Neutrophil (primary cell): Measurements from ENCODE around the gene STPG4.
"Not testable (repeated sequence)": the region's sequence is repeated elsewhere in the genome, so short reads cannot be mapped to it uniquely, and the experiment has no call there.

Experiments
- H3K27ac ChIP-seq: fragments of 200-600 bp; sonication (generic); 2 replicates; pipeline ENCODE4 v1.5.1; 2016; ENCODE audit warnings: mild to moderate bottlenecking, moderate library complexity
- H3K27me3 ChIP-seq: fragments of 200-600 bp; sonication (generic); 2 replicates; pipeline ENCODE4 v1.6.0; 2016; ENCODE audit warnings: mild to moderate bottlenecking
- H3K36me3 ChIP-seq: fragments of 200-600 bp; sonication (generic); 2 replicates; pipeline ENCODE4 v1.5.1; 2017
- H3K4me1 ChIP-seq, 2 experiments: fragments of 200-600 bp in 1 of 2; sonication (generic) in 1 of 2; 1 replicate in 1 of 2; 2 replicates in 1 of 2; pipeline versions ENCODE4 v1.5.1 to v1.6.1; 2013 to 2016; ENCODE audit warnings: low read depth in 1 of 2, low read length in 1 of 2, mild to moderate bottlenecking in 1 of 2, moderate library complexity in 1 of 2; ENCODE audit not compliant: control insufficient read depth in 1 of 2, insufficient read depth in 1 of 2
- H3K4me3 ChIP-seq, 2 experiments: fragments of 200-600 bp in 1 of 2; sonication (generic) in 1 of 2; 1 replicate in 1 of 2; 2 replicates in 1 of 2; pipeline ENCODE4 v1.5.1; 2013 to 2016; ENCODE audit warnings: low read depth in 1 of 2, low read length in 1 of 2, mild to moderate bottlenecking in 1 of 2, moderate library complexity in 1 of 2
- H3K9me3 ChIP-seq: fragments of 200-600 bp; sonication (generic); 2 replicates; pipeline ENCODE4 v1.5.1; 2016
- TF ChIP-seq, protein P1 (sequence below): fragments of 200-600 bp; sonication (generic); IDR thresholded peaks from 2 replicates; pipeline ENCODE4 v1.5.1; 2016; ENCODE audit warnings: antibody characterized with exemption

Gene STPG4

DNA sequence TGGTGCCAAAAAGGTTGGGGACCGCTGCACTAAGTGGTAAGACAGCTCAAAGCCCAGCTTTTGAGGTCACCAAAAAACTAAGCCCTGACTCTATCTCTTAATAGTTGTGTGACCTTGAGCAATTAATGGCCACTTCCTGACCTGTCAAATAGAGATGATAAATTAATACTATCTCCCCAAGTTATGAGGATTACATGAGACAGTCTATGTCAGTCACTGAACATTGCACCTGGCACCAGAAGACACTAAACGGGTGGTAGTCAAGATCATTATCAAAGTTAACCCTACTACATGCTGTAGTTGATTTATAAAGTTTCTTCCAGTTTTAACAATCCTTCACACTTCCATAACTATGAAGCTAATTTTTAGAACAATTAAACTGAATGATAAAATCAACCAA, 36.5 kb downstream of the STPG4 start:
- Histone ChIP-seq H3K27ac (no peak overlapping the region), H3K27me3 (no peaks in the 10 kb centered on the region), H3K36me3 (no peaks in the 10 kb centered on the region), H3K9me3 (no peaks in the 10 kb centered on the region), H3K4me1 (no peaks in the 10 kb centered on the region), H3K4me3 (no peak overlapping the region)
- TF ChIP-seq, protein P1, sequence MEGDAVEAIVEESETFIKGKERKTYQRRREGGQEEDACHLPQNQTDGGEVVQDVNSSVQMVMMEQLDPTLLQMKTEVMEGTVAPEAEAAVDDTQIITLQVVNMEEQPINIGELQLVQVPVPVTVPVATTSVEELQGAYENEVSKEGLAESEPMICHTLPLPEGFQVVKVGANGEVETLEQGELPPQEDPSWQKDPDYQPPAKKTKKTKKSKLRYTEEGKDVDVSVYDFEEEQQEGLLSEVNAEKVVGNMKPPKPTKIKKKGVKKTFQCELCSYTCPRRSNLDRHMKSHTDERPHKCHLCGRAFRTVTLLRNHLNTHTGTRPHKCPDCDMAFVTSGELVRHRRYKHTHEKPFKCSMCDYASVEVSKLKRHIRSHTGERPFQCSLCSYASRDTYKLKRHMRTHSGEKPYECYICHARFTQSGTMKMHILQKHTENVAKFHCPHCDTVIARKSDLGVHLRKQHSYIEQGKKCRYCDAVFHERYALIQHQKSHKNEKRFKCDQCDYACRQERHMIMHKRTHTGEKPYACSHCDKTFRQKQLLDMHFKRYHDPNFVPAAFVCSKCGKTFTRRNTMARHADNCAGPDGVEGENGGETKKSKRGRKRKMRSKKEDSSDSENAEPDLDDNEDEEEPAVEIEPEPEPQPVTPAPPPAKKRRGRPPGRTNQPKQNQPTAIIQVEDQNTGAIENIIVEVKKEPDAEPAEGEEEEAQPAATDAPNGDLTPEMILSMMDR = no peak

DNA sequence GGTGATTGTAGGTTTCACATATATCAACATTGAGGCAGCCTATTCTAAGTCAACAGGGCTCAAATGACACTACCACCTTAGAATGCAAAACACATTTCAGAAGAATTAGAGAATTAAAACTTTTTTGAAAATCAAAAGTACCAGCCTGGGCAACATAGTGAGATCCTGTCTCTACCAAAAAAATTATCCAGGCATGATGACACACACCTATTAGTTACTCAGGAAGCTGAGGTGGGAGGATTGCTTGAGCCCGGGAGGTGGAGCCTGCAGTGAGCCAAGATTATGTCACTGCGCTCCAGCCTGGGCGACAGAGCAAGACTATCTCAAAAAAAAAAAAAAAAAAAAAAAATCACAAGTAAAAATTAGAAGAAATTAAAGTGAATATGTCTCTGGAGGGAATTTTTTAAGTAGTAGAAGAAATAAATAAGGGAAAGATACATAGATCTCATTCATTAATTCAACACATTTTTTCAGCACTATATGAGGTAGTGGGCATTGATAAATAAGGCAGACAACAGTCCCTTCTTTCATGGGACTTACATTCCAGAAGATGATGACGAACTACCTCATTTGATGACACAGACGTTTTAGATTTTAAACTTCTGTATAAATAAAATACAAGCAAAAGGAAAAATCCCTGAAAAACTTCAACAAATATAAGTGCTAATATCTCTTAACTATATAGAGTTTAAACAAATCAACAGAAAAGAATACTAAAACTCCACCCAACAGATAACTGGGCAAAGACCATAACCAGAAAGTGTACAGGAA, 42.3 kb downstream of the STPG4 start:
- H3K27ac ChIP-seq = no peak overlapping the region
- H3K9me3 ChIP-seq = no peaks in the 10 kb centered on the region
- H3K4me3 ChIP-seq = no peak overlapping the region
- no peaks in the 10 kb centered on the region for H3K4me1 ChIP-seq
- no peaks in the 10 kb centered on the region for H3K27me3 ChIP-seq
- H3K36me3 ChIP-seq = no peaks in the 10 kb centered on the region
- TF ChIP-seq, protein P1 = no peak

DNA sequence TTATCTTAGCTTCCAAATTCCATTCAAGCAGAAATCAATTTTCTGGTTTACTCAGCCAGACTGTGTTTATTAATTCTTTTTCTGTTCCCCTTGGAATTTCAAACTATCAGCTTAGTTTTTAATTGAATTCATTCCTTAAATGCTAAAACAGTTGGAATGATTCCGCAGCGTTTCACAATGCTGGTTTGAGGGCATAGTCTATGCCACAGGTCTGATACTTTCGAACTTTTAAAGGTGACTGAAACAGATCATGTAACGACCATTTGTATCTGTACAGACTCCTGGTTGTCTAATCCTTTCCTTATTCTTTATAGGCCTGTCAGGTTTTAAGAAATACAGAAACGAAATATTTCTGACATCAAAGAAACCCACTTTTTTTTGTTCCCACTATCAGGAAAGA, 45.4 kb downstream of the STPG4 start:
- Histone ChIP-seq H3K4me1 (no peaks in the 10 kb centered on the region), H3K27me3 (no peaks in the 10 kb centered on the region), H3K27ac (no peak overlapping the region), H3K4me3 (no peak overlapping the region), H3K9me3 (no peaks in the 10 kb centered on the region), H3K36me3 (no peaks in the 10 kb centered on the region)
- TF ChIP-seq, protein P1 = no peak

DNA sequence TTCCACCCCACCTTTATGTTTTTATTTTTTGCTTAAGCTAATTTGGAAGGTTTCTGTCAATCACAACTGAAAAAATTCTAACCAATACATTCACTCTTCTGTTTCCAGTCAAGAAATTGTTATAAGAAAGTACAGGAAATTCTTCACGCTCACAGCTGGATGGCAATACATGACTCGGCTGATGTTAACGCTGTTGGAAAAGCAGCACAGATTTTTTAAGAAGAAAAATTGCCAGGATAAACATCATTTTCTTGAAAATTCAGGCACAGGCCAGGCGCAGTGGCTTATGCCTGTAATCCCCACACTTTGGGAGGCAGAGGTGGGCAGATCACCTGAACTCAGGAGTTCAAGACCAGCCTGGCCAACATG, 46.1 kb downstream of the STPG4 start:
- Histone ChIP-seq H3K27me3 (no peaks in the 10 kb centered on the region), H3K27ac (no peak overlapping the region), H3K9me3 (no peaks in the 10 kb centered on the region), H3K36me3 (no peaks in the 10 kb centered on the region), H3K4me3 (no peak overlapping the region), H3K4me1 (no peaks in the 10 kb centered on the region)
- TF ChIP-seq, protein P1 = no peak

DNA sequence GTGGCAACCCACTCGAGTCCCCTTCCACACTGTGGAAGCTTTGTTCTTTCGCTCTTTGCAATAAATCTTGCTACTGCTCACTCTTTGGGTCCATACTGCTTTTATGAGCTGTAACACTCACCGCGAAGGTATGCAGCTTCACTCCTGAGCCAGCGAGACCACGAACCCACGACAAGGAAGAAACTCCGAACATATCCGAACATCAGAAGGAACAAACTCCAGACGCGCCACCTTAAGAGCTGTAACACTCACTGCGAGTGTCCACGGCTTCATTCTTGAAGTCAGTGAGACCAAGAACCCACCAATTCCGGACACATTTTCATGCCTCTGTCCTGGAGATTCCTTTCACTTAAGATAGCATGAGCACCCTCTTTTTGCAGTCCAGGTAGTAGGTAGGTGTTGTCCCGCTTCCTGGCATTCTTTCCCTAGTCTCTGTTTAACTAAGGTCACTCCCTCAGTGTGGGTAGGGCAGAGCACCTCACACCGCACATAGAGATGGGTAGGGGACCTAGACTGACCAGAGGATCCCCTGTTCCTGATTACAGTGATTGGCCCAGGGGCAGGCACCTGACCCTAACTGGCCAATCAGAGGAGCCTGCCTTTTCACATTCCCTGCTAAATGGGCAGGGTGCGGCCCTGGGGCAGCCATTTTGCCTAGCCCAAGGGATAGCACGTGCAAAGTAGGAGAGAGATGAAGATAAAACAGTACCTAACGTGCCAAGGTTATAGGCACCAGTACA, 46.7 kb downstream of the STPG4 start:
- H3K9me3 ChIP-seq, H3K27me3 ChIP-seq, H3K4me1 ChIP-seq, H3K27ac ChIP-seq, H3K36me3 ChIP-seq, H3K4me3 ChIP-seq: not testable (repeated sequence)

- not testable (repeated sequence) for H3K9me3 ChIP-seq, H3K27me3 ChIP-seq, H3K4me1 ChIP-seq, H3K36me3 ChIP-seq, H3K4me3 ChIP-seq, H3K27ac ChIP-seq
Measured at GRCh38 chr2:47107201-47107600, 47.9 kb downstream of the STPG4 start.

DNA sequence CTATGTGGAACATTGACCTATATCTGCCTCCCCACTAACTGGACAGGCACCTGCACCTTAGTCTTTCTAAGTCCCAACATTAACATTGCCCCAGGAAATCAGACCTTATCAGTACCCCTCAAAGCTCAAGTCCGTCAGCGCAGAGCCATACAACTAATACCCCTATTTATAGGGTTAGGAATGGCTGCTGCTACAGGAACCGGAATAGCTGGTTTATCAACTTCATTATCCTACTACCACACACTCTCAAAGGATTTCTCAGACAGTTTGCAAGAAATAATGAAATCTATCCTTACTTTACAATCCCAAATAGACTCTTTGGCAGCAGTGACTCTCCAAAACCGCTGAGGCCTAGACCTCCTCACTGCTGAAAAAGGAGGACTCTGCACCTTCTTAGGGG, 48.9 kb downstream of the STPG4 start:
- H3K36me3 ChIP-seq, H3K27ac ChIP-seq, H3K4me1 ChIP-seq, H3K9me3 ChIP-seq, H3K27me3 ChIP-seq, H3K4me3 ChIP-seq: not testable (repeated sequence)

DNA sequence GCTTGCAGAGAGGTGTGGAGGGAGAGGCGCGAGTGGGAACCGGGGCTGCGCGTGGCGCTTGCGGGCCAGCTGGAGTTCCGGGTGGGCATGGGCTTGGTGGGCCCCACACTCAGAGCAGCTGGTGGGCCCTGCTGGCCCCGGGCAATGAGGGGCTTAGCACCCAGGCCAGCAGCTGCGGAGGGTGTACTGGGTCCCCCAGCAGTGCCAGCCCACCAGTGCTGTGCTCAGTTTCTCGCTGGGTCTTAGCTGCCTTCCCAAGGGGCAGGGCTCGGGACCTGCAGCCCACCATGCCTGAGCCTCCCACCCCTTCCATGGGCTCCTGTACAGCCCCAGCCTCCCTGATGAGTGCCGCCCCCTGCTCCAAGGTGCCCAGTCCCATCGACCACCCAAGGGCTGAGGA, 55.4 kb downstream of the STPG4 start:
- H3K27me3 ChIP-seq, H3K4me1 ChIP-seq, H3K36me3 ChIP-seq, H3K27ac ChIP-seq, H3K9me3 ChIP-seq, H3K4me3 ChIP-seq: not testable (repeated sequence)
